Ecto neural progenitor cell (in vitro differentiated cells): ENCODE results near the gene SYNGAP1.

Experiments used
- DNase-seq: peaks from one replicate; pipeline ENCODE4 v3.0.0-alpha.2; 2018; ENCODE audit warnings: low spot score

SYNGAP1 gene

GRCh38 chr6:33404884-33405283 is 15.0 kb upstream of the SYNGAP1 start:
- DNase-seq, result no peak

DNA sequence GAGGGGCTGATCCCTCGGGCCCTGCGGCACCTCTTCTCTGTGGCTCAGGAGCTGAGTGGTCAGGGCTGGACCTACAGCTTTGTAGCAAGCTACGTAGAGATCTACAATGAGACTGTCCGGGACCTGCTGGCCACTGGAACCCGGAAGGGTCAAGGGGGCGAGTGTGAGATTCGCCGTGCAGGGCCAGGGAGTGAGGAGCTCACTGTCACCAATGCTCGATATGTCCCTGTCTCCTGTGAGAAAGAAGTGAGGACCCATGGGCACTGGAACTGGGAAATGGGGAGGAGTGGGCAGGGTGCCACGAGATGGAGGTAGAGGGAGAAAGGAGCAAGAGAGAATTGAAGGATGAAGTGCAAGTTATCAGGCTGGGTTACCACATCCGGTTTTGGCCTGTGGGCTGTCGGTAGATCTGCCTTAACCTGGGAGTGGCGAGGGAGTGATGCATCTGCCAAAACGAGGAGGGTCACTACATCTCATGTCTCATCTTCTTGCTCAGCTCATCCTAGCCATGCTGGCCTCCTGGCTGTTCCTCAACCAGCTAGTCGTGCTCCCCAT is 14.4 kb upstream of the SYNGAP1 start:
- DNase-seq, result no peak

DNA sequence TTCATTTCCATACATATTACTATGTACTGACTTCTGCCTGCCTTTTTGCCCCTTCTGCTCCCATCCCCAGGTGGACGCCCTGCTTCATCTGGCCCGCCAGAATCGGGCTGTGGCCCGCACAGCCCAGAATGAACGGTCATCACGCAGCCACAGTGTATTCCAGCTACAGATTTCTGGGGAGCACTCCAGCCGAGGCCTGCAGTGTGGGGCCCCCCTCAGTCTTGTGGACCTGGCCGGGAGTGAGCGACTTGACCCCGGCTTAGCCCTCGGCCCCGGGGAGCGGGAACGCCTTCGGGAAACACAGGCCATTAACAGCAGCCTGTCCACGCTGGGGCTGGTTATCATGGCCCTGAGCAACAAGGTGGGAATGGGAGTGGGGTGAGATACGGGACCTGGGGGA is 13.7 kb upstream of the SYNGAP1 start:
- no peak for DNase-seq

DNA sequence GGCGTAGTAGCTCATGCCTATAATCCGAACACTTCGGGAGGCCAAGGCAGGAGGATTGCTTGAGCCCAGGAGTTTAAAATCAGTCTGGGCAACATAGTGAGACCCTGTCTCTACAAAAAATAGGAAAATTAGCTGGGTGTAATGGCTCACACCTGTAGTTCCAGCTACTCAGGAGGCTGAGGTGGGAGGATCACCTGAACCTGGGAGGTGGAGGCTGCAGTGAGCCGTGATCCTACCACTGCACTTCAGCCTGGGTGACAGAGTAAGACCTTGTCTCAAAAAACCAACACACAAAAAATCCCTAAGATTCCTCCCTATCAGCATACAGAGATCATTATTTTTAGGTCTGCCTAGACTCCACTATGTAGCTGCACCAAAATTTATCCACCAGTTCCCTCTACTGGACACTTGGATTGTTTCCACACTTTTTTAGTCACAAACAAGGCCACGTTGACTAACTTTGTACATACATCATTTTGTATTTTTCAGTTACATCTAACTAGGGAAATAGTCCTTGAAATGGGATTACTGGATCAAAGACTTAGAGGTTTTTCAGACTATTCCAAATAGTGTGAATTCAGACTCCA is 12.6 kb upstream of the SYNGAP1 start:
- no peak for DNase-seq

- DNase-seq, result peak; percentile 99
Measured at GRCh38 chr6:33410050-33410710, 9.7 kb upstream of the SYNGAP1 start.

DNA sequence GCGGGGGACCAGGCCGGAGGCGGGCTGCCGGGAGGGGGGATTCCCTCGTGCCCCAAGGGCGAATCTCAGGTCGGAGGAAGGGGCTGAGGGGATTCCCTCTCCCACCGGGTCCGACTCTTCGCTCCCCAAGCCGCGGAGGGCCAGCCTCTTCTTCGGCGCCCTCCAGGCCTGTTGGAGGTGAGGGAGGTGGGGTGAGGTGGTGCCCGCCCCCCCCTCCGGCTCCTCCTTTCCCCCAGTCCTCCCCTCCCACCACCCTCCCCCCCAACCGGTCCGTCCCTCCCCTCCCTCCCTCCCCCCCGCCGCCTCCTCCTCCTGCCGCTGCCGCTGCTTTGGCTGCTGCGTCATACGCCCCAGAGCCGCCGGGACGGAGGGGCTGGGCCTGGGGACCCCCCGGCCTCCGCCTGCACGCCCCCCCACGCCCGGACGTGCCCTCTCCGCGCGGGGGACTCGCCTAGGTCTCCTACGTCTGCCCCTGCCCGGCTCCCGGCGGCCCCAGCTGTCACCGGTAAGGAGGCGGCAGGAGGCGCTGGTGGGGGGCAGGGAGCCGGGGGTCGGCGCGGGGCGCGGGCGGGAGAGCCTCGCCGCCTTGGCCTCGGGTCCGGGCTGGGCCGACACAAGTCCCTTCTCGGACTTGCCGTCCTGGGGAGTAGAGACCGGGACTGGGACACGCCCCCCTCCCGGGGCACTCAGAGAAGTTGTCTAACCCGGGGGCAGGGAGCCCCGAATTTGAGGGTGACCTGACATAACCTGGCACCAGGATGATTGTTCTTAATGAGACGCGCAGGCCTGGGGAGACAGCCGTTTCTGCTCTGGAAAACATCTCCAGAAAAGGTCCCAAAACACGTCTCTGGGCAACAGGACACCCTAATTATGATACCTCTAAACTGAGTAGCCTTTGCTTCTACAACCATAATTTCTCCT is 8.9 kb upstream of the SYNGAP1 start, which contains the start of gene PHF1:
TSS of gene PHF1 (plus strand) at position 304 of the 921 bp plus-strand sequence. CDS start 1,250 bp downstream, outside the sequence.
- DNase-seq, result peak; percentile 82

DNA sequence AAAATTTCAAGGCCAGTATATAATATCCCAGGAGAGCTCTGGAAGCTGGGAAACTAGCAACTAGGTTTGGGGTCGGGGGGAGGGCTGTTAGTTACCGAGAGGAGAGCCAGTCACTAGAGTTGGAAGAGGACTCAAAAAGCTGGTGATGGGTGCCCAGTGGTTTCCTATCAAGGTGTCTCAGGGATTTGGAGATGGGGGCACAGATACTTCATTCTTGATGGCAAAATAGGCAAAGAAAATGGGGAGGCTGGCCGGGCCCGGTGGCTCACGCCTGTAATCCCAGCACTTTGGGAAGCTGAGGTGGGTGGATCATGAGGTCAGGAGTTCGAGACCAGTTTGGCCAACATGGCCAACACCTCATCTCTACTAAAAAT is 8.2 kb upstream of the SYNGAP1 start:
- DNase-seq, result no peak

- DNase-seq, result no peak
Measured at GRCh38 chr6:33412140-33413009, 7.5 kb upstream of the SYNGAP1 start.

- DNase-seq, result no peak
Measured at GRCh38 chr6:33413241-33414120, 6.4 kb upstream of the SYNGAP1 start.

GRCh38 chr6:33414592-33415271 is 5.1 kb upstream of the SYNGAP1 start:
- no peak for DNase-seq

DNA sequence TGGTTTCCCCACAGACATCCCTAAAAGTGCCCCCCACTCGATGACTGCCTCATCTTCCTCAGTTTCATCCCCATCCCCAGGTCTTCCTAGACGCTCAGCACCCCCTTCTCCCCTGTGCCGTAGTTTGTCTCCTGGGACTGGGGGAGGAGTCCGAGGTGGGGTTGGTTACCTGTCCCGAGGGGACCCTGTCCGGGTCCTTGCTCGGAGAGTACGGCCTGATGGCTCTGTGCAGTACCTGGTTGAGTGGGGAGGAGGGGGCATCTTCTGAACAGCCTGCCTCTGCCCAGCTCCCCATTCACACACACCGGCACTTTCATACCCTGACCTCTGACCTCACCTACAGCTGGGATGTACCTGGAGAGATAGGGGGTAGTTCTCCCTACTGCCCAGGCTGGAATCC is 4.0 kb upstream of the SYNGAP1 start:
- DNase-seq, result no peak

DNA sequence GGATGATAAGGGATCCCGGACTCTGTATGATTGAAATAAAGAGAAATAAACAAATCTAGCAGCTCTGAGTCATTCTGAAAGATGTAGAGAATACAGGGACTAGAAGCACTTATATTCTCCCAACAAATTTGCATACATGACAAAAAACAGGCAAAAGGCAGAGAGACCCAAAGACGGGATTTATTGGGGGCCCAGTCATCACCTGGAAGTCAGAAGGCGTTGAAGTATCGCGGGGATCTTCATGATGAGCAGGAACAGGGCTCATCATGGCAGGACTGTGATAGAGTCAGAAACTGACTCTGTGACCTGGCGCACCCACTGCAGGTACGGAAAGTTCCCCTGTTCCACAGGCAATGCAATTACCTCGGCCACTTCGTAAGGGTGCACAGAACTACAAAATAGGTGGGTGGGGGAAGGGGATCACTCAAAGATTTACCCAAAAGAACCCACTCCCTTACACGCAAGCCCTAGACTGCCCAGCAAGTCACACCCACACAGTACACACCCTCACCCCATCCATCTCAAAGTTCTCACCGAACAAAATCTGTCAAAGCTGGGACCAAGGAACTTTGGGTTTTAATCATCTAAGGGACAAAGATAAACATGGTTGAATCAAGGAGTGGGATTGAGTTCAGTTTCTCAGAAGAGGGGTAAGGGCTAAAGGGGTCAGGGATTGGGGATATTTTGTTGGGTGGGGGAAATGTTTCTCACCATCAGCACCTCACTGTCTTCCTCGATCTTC is 3.3 kb upstream of the SYNGAP1 start:
- no peak for DNase-seq

DNA sequence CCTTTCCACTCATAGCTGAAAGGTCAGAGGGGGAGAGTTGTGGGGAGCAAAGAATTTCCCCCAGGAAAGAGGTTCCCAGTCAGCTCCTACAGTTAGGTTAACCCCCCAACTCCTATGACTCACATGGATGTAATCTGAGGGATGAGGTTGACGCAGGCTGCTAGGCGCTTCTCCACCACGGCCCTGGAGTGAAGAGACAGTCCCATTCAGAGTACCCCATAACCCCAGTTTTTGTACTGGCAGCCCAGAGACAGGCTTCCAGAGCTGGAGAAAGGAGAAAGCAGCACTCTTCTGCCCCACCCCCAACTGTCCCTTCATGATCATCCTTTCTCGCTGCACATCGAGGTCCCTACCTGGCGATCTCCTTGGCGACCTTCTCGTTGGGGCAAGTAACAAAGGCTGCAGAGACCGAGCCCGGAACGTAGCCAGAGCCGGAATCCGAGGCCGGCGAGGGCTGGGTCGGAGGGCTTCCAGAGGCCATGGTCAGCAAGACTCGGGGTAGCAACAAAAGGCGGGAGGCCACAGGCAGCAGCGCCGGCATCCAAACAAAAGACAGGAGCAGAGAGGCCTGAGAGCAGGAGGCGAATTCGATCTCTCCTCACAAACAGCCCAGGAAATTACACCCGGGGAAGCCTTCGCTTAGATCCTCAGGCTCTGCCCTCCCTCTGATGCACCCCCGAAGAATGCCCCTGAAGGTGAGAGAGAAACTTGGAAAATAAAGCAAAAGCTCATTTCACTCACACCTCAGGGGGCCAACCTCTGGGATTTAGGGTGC is 2.5 kb upstream of the SYNGAP1 start:
- DNase-seq, result no peak

- peak; percentile 98 for DNase-seq
Measured at GRCh38 chr6:33417903-33418689, 1.8 kb upstream of the SYNGAP1 start, which contains the start of gene CUTA. CUTA (minus strand) TSS chr6:33418107; CDS start chr6:33418000, 107 bp downstream.

DNA sequence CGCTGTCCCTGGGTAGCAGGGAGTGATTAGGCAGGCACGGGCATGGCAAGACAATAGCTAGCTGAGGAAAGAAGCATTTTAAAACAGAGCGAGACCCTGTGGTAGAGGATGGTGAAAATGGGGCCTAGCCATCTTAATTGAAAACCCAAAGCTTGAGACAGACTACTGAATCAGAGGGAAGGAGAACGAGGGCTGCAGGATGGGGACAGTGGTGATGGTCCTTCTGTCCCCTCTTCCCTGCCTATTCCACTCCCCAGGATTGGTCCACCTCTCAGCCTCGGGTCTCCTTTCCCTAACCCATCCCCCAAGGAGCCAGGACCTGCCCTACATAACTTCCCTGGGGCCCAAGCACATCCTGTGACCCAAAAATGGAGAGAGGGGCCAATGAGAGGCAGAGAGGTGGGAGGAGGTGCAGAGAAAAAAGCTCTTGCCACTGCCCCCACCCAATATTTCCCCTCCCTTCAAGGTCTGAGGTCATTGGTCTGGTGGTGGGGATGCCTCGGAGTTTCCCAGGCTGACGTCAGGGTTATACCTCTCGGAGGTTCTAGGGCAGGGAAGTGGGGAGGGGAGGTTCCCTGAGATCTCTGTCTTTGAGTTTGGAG is 1.1 kb upstream of the SYNGAP1 start:
- no peak for DNase-seq

DNA sequence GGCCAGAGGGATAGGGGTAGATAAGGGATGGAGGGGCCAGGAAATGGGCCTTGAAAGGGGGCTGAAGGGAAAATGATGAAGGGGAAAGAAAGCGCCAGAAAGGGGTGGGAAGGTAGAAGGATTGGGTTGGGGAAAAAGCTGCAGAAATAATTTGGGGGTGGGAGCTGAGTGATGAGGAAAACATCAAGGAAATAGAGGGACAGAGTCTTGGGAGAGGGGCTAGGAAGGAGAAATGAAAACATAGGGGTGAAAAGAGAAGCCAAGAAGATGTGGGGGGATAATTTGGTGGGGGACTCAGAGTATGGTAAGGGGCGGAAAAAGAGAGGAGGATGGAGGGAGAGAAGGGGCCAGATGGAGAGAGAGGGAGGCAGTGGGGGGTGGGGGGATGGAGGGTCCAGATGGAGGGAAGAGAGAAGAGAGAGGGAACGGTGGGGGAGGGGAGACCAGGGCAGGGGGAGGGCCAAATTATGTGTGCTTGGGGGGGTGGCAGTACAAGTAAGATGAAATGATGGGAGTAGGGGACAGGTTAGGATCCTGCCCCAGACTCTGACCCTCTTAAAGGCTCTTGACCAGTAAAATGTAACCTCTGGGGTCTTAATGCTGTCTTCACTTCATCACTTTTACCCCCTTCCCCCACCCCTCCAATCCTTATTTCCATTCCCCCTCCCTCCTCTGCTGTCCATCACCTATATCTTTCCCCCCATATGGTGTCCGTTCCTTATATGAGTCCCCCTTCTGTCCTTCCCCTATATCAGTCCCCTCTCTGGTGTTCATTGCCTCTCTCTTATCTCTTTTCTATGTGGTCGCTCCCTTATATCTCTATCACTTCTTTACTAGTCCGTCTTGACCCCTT is 852 bp downstream of the SYNGAP1 start:
- no peak for DNase-seq
